HEK293 (cell line): ENCODE results near the gene MYH11.

Experiments
- CTCF ChIA-PET: fragments of 350-600 bp; formaldehyde crosslinking; extraction: SDS; loops from one replicate; lab custom pipeline; 2021; ENCODE audit warnings: antibody characterized with exemption; lab: Yijun Ruan, JAX
- POLR2A ChIA-PET: fragments of 300-600 bp; formaldehyde crosslinking; extraction: SDS; loops from one replicate; lab custom pipeline; 2020; ENCODE audit warnings: antibody characterized with exemption, inconsistent platforms; lab: Yijun Ruan, JAX
- H3K27ac ChIP-seq: fragments of 200-500 bp; sonication (Bioruptor generic); 2 replicates; pipeline ENCODE4 v1.5.1; 2014; ENCODE audit warnings: low read depth, low read length, control low read depth, inconsistent platforms; ENCODE audit errors: extremely low read depth
- H3K36me3 ChIP-seq, 2 experiments: fragments of 200-500 bp in 1 of 2; sonication (Bioruptor generic) in 1 of 2; 1 replicate in 1 of 2; 2 replicates in 1 of 2; pipeline ENCODE4 v1.5.1; 2014 to 2017; ENCODE audit warnings: inconsistent platforms in 2 of 2, low read length in 2 of 2; ENCODE audit not compliant: control insufficient read depth in 2 of 2, insufficient read depth in 1 of 2
- H3K4me1 ChIP-seq: fragments of 200-500 bp; sonication (Bioruptor generic); 2 replicates; pipeline ENCODE4 v1.5.1; 2014; ENCODE audit warnings: mild to moderate bottlenecking, low read length, inconsistent platforms; ENCODE audit not compliant: control insufficient read depth, insufficient read depth
- H3K4me3 ChIP-seq: 2 replicates; pipeline ENCODE4 v1.5.1; 2011; ENCODE audit warnings: low read depth, mild to moderate bottlenecking, control low read depth, low read length, moderate library complexity
- H3K9me3 ChIP-seq: fragments of 200-500 bp; sonication (Bioruptor generic); 2 replicates; pipeline ENCODE4 v1.5.1; 2014; ENCODE audit warnings: low read depth, low read length, inconsistent platforms; ENCODE audit not compliant: control insufficient read depth, insufficient read depth
- ATF2 ChIP-seq: fragments of 450-650 bp; formaldehyde crosslinking; IDR thresholded peaks from 2 replicates; pipeline ENCODE4 v1.5.1; 2016; ENCODE audit warnings: missing biosample characterization, missing genetic modification characterization, low read depth
- BCL11B ChIP-seq: fragments of 450-650 bp; formaldehyde crosslinking; IDR thresholded peaks from 2 replicates; pipeline ENCODE4 v1.5.1; 2016; ENCODE audit warnings: low read depth, missing biosample characterization, missing genetic modification characterization
- EGR2 ChIP-seq: fragments of 450-650 bp; formaldehyde crosslinking; IDR thresholded peaks from 2 replicates; pipeline ENCODE4 v1.5.1; 2016; ENCODE audit warnings: low read depth, missing biosample characterization, missing genetic modification characterization
- OSR2 ChIP-seq: fragments of 450-650 bp; formaldehyde crosslinking; IDR thresholded peaks from 2 replicates; pipeline ENCODE4 v1.5.1; 2016; ENCODE audit warnings: missing biosample characterization, missing genetic modification characterization
- OVOL3 ChIP-seq: fragments of 450-650 bp; formaldehyde crosslinking; IDR thresholded peaks from 2 replicates; pipeline ENCODE4 v1.5.1; 2016; ENCODE audit warnings: missing biosample characterization, missing genetic modification characterization
- PRDM4 ChIP-seq: fragments of 450-650 bp; formaldehyde crosslinking; IDR thresholded peaks from 2 replicates; pipeline ENCODE4 v1.5.1; 2017; ENCODE audit warnings: missing biosample characterization, missing genetic modification characterization
- ZBTB11 ChIP-seq: fragments of 450-650 bp; formaldehyde crosslinking; conservative IDR thresholded peaks from 2 replicates; pipeline ENCODE4 v1.5.1; 2016; ENCODE audit warnings: low read depth, missing biosample characterization, missing genetic modification characterization
- ZNF174 ChIP-seq: fragments of 450-650 bp; formaldehyde crosslinking; IDR thresholded peaks from 2 replicates; pipeline ENCODE4 v1.5.0; 2017; ENCODE audit warnings: missing biosample characterization, mild to moderate bottlenecking, missing genetic modification characterization
- ZNF202 ChIP-seq: fragments of 450-650 bp; formaldehyde crosslinking; IDR thresholded peaks from 2 replicates; pipeline ENCODE4 v1.5.1; 2016; ENCODE audit warnings: missing biosample characterization, missing genetic modification characterization, borderline replicate concordance
- ZNF211 ChIP-seq: fragments of 450-650 bp; formaldehyde crosslinking; IDR thresholded peaks from 2 replicates; pipeline ENCODE4 v1.5.1; 2016; ENCODE audit warnings: low read depth, missing biosample characterization, missing genetic modification characterization
- ZNF341 ChIP-seq: fragments of 450-650 bp; formaldehyde crosslinking; IDR thresholded peaks from 2 replicates; pipeline ENCODE4; 2016; ENCODE audit warnings: low read depth, missing biosample characterization, missing genetic modification characterization
- ZNF366 ChIP-seq: fragments of 450-650 bp; formaldehyde crosslinking; conservative IDR thresholded peaks from 2 replicates; pipeline ENCODE4 v1.5.1; 2016; ENCODE audit warnings: missing biosample characterization, missing genetic modification characterization
- ZNF398 ChIP-seq: fragments of 450-650 bp; formaldehyde crosslinking; IDR thresholded peaks from 2 replicates; pipeline ENCODE4 v1.5.1; 2017; ENCODE audit warnings: missing biosample characterization, missing genetic modification characterization
- ZNF416 ChIP-seq: fragments of 450-650 bp; formaldehyde crosslinking; IDR thresholded peaks from 2 replicates; pipeline ENCODE4 v1.5.1; 2016; ENCODE audit warnings: missing biosample characterization, missing genetic modification characterization
- ZNF571 ChIP-seq: fragments of 450-650 bp; formaldehyde crosslinking; IDR thresholded peaks from 2 replicates; pipeline ENCODE4 v1.5.0; 2017; ENCODE audit warnings: missing biosample characterization, missing genetic modification characterization
- ZNF624 ChIP-seq: fragments of 450-650 bp; formaldehyde crosslinking; IDR thresholded peaks from 2 replicates; pipeline ENCODE4 v1.5.1; 2017; ENCODE audit warnings: missing biosample characterization, missing genetic modification characterization
- ZNF629 ChIP-seq: fragments of 450-650 bp; formaldehyde crosslinking; IDR thresholded peaks from 2 replicates; pipeline ENCODE4 v1.5.1; 2017; ENCODE audit warnings: missing biosample characterization, missing genetic modification characterization
- ZNF654 ChIP-seq: fragments of 450-650 bp; formaldehyde crosslinking; IDR thresholded peaks from 2 replicates; pipeline ENCODE4 v1.5.1; 2016; ENCODE audit warnings: low read depth, missing biosample characterization, missing genetic modification characterization
- ZNF830 ChIP-seq: fragments of 450-650 bp; IDR thresholded peaks from 2 replicates; pipeline ENCODE4 v1.5.0; 2018; ENCODE audit warnings: missing biosample characterization, missing genetic modification characterization, low read depth, mild to moderate bottlenecking, moderate library complexity
- ZSCAN23 ChIP-seq: fragments of 450-650 bp; formaldehyde crosslinking; IDR thresholded peaks from 2 replicates; pipeline ENCODE4 v1.5.1; 2016; ENCODE audit warnings: missing biosample characterization, missing genetic modification characterization
- ZSCAN4 ChIP-seq: fragments of 450-650 bp; formaldehyde crosslinking; IDR thresholded peaks from 2 replicates; pipeline ENCODE4 v1.5.1; 2017; ENCODE audit warnings: missing biosample characterization, missing genetic modification characterization

MYH11 gene

GRCh38 chr16:15820837-15821236 lies 36.0 kb downstream of the MYH11 start (continued):
- TF ChIP-seq ZBTB11 (tag by site-specific recombination) (no peak), ZNF211 (no peak)

- H3K27ac ChIP-seq, result no peak overlapping the region
- no peaks in the 10 kb centered on the region for H3K36me3 ChIP-seq
- no peaks in the 10 kb centered on the region for H3K4me1 ChIP-seq
- no peak overlapping the region for H3K4me3 ChIP-seq
- ChIA-PET CTCF (interaction anchor here (1.0 kb wide), 2 partner anchors 41 to 53 kb away, joined by 3 read pairs; no protein-coding TSS in a partner anchor), POLR2A (no interaction called here)
- no peaks in the 10 kb centered on the region for H3K9me3 ChIP-seq
- TF ChIP-seq OSR2 (tag by site-specific recombination), result no peak
- TF ChIP-seq ZNF398, result no peak
- no peak for TF ChIP-seq EGR2 (tag by site-specific recombination)
- no peak for TF ChIP-seq ZNF366
- no peak for TF ChIP-seq BCL11B
- TF ChIP-seq ZNF341, result no peak
- no peak for TF ChIP-seq ATF2
- no peak for TF ChIP-seq ZNF629 (tag by site-specific recombination)
- TF ChIP-seq ZNF571 (tag by site-specific recombination), result no peak
- TF ChIP-seq PRDM4 (tag by site-specific recombination), result no peak
- no peak for TF ChIP-seq OVOL3 (tag by site-specific recombination)
Measured at GRCh38 chr16:15819046-15819445, 37.8 kb downstream of the MYH11 start.

- no peaks in the 10 kb centered on the region for H3K9me3 ChIP-seq
- no peak overlapping the region for H3K4me3 ChIP-seq
- ChIA-PET CTCF (interaction anchor here (0.5 to 2.3 kb wide), 5 partner anchors 17 to 370 kb away, joined by 3 to 6 read pairs (median 3); no protein-coding TSS in a partner anchor), POLR2A (no interaction called here)
- no peaks in the 10 kb centered on the region for H3K36me3 ChIP-seq
- H3K27ac ChIP-seq, result no peak overlapping the region
- H3K4me1 ChIP-seq, result no peaks in the 10 kb centered on the region
- TF ChIP-seq ZNF174 (no peak), ZNF416 (tag by site-specific recombination) (no peak), ZSCAN23 (tag by site-specific recombination) (no peak), ZNF654 (tag by site-specific recombination) (no peak), EGR2 (tag by site-specific recombination) (no peak), ZNF202 (no peak), ZSCAN4 (tag by site-specific recombination) (no peak), ZNF830 (no peak), ZNF624 (no peak)
Measured at GRCh38 chr16:15817446-15817845, 39.4 kb downstream of the MYH11 start.
